ENCODE measurements around the gene ZNF775. TPM values are rescaled to one million over a fixed set of nuclear protein-coding genes. Genes with fewer than 3 reads are reported as not detected.

The ZNF775 gene
- total RNA-seq, 1 donor from 2014 or later = 3.6 TPM

DNA sequence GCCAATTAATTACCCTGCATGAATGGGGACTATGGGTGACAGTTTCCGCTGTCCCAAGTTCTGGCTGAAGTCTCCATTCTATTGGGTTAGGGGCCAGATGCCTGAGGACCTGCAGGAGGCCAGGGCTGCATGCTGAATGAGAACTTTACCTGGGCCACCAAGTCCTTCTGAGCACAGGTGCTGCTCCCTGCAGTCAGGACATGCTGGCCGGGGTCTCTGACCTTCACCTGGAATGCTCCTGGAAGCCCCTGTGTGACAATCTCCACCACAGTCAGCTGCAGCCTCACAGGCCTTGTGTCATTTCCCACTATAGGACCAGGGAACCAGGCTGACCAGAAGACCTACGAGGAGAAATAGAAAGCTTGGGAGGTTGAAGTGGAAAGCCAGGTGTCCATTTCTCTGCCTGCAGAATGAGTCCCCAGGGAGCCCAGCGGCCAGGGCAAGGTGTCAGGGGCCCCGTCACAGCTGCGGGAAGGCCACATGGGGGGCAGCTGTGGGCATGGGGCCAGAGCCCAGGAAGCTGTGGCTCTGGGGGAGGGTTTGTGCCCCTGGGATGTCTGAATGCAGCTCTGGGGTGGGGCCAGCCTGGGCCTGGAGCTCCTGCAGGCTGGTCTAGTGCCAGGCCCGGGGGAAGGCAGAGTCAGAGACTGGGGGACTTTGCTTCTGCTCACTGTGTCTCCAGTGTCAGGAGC, 65.7 kb downstream of the ZNF775 start:
- ATAC-seq (ENCODE audit: poor library complexity) (no peak), DNase-seq (no peak)
- intact Hi-C loops (cut with DNase I) = no loop called here

DNA sequence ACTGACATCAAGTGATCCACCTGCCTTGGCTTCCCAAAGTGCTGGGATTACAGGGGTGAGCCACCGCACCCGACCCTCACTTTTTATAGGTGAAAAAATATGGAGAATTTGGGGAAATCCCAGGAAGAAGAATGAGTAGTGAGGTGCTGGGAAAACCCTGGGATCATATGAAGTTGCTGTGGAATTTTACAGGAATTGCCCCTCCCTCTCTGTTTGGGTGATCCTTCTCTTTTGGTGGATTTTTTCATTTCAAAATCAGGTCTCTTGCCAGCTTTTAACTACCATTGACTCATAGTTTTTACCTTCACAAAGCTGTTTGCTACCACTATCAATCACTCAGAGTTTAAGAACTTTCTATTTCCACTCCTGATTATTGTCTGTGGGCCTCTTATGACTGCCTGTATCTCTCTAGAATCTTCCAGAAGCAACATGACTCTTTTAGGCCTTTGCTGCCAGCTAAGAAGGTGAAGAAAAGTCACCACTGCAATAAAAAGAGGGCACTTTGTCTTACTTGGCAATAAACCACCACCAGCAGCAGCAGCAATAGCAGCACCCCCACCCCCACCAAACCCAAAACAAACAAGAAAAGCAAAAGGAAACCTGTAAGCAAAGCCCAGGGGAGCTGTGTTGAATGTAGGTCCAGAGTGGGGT, 67.3 kb downstream of the ZNF775 start:
- intact Hi-C loops (cut with DNase I) = no loop called here
- ATAC-seq (ENCODE audit: poor library complexity) = no peak
- no peak for DNase-seq

Other genes starting within 250 kb of the ZNF775 start
- gene LRRC61, start 56.0 kb upstream of the ZNF775 start, total RNA-seq = 3.7 TPM
- 2.9 TPM for gene ACTR3C, start 55.8 kb upstream of the ZNF775 start, total RNA-seq
- 24.0 TPM for gene RARRES2, start 37.7 kb upstream of the ZNF775 start, total RNA-seq
- gene REPIN1, start 10.5 kb upstream of the ZNF775 start, total RNA-seq = 116 TPM
- 14.4 TPM for gene GIMAP8, start 71.3 kb downstream of the ZNF775 start, total RNA-seq
- gene GIMAP7, start 135.5 kb downstream of the ZNF775 start, total RNA-seq = 22.2 TPM
- gene GIMAP4, start 188.1 kb downstream of the ZNF775 start, total RNA-seq = 34.7 TPM